GM12878 (cell line): ENCODE results near the gene RNF31. TPM values are rescaled to one million over a fixed set of nuclear protein-coding genes. Genes with fewer than 3 reads are reported as not detected.
A peak's percentile ranks its signal among the peaks of the same experiment; 100 is the strongest.

Source experiments
- BACH1 ChIP-seq: fragments of 450-650 bp; IDR thresholded peaks from 2 replicates; pipeline ENCODE4 v1.6.1; 2017; ENCODE audit warnings: mild to moderate bottlenecking, borderline replicate concordance
- BMI1 ChIP-seq: fragments of 450-650 bp; IDR thresholded peaks from 2 replicates; pipeline ENCODE4 v1.6.1; 2016; ENCODE audit warnings: mild to moderate bottlenecking, moderate library complexity, borderline replicate concordance
- CEBPB ChIP-seq, 2 experiments: fragments of 150-350 bp in 1 of 2; IDR thresholded peaks; 2 replicates each; pipeline ENCODE4 v1.6.1; 2012 to 2014; ENCODE audit warnings: low read depth in 2 of 2, low read length in 2 of 2, borderline replicate concordance in 1 of 2, inconsistent platforms in 1 of 2
- DPF2 ChIP-seq: fragments of 450-650 bp; IDR thresholded peaks from 2 replicates; pipeline ENCODE4 v1.6.1; 2017; ENCODE audit warnings: mild to moderate bottlenecking
- EGR1 ChIP-seq, 2 experiments: IDR thresholded peaks; 1 replicate in 1 of 2; 2 replicates in 1 of 2; pipeline ENCODE4 v1.6.1; 2011 to 2012; ENCODE audit warnings: low read depth in 2 of 2, low read length in 2 of 2, borderline replicate concordance in 1 of 2, mild to moderate bottlenecking in 1 of 2, moderate library complexity in 1 of 2
- LARP7 ChIP-seq: fragments of 450-650 bp; IDR thresholded peaks from 2 replicates; pipeline ENCODE4 v1.6.1; 2017; ENCODE audit warnings: mild to moderate bottlenecking
- MEF2B ChIP-seq: fragments of 450-650 bp; IDR thresholded peaks from 2 replicates; pipeline ENCODE4 v1.6.1; 2018; ENCODE audit warnings: mild to moderate bottlenecking, moderate library complexity; ENCODE audit not compliant: partially characterized antibody, poor library complexity, severe bottlenecking
- NBN ChIP-seq: fragments of 450-650 bp; IDR thresholded peaks from 2 replicates; pipeline ENCODE4 v1.6.1; 2016
- PAX8 ChIP-seq: fragments of 450-650 bp; IDR thresholded peaks from 2 replicates; pipeline ENCODE4 v1.6.1; 2017; ENCODE audit warnings: mild to moderate bottlenecking, moderate library complexity
- RAD51 ChIP-seq: fragments of 450-650 bp; IDR thresholded peaks from 2 replicates; pipeline ENCODE4 v1.6.1; 2016; ENCODE audit warnings: moderate library complexity, mild to moderate bottlenecking, inconsistent platforms
- RCOR1 ChIP-seq: conservative IDR thresholded peaks from 2 replicates; pipeline ENCODE4 v1.6.1; 2012; ENCODE audit warnings: low read depth, low read length, improper control_type of control experiment
- RUNX3 ChIP-seq: IDR thresholded peaks from 2 replicates; pipeline ENCODE4 v1.6.1; 2012; ENCODE audit warnings: low read length, inconsistent platforms
- SP1 ChIP-seq: IDR thresholded peaks from one replicate; pipeline ENCODE4 v1.6.1; 2011; ENCODE audit warnings: low read depth, low read length
- STAT1 ChIP-seq: fragments of 450-650 bp; conservative IDR thresholded peaks from 2 replicates; pipeline ENCODE4 v1.6.1; 2014; ENCODE audit warnings: antibody characterized with exemption, mild to moderate bottlenecking
- TARDBP ChIP-seq: IDR thresholded peaks from 2 replicates; pipeline ENCODE4 v1.6.1; 2016; ENCODE audit warnings: borderline replicate concordance
- TCF3 ChIP-seq: IDR thresholded peaks from 2 replicates; pipeline ENCODE4 v1.6.1; 2012; ENCODE audit warnings: low read depth, mild to moderate bottlenecking, low read length, borderline replicate concordance; ENCODE audit not compliant: insufficient read depth
- YY1 ChIP-seq: IDR thresholded peaks from 2 replicates; pipeline ENCODE4 v1.6.1; 2011; ENCODE audit warnings: low read depth, mild to moderate bottlenecking, low read length
- ZNF207 ChIP-seq: fragments of 450-650 bp; IDR thresholded peaks from 2 replicates; pipeline ENCODE4 v1.6.1; 2014; ENCODE audit warnings: antibody characterized with exemption, mild to moderate bottlenecking, borderline replicate concordance
- polyA plus RNA-seq, 11 experiments: library from polyadenylated mRNA; depleted of rRNA in 4 of 11; unstranded in 6 of 11; stranded (reverse) in 5 of 11; fragments of >200 nt; fragmentation: Nextera tagmentation in 4 of 11; fragmentation: Illumina TruSeq in 1 of 11; extraction: Ambion mirVana in 4 of 11; extraction: Trizol in 1 of 11; gene quantifications; 1 replicate in 1 of 11; 2 replicates in 10 of 11; pipeline versions ENCODE4 v1.2.1 to v1.2.3, GENCODE V29; 2011 to 2016; ENCODE audit warnings: inconsistent platforms in 2 of 11, missing spikeins in 2 of 11, low read depth in 1 of 11
- total RNA-seq, 4 experiments: library from RNA; depleted of rRNA in 3 of 4; stranded (reverse); fragments of >200 nt in 3 of 4; fragmentation: Illumina TruSeq in 1 of 4; extraction: Trizol in 1 of 4; gene quantifications; 2 replicates each; pipeline versions ENCODE4 v1.2.1 to v1.2.3, GENCODE V29; 2013 to 2021
- TF ChIP-seq, protein P1 (sequence below): IDR thresholded peaks from 2 replicates; pipeline ENCODE4 v1.6.1; 2012; ENCODE audit warnings: low read length, inconsistent platforms
- TF ChIP-seq, protein P2 (sequence below): fragments of 450-650 bp; IDR thresholded peaks from 2 replicates; pipeline ENCODE4 v1.6.1; 2017; ENCODE audit warnings: low read depth, mild to moderate bottlenecking, moderate library complexity
- TF ChIP-seq, protein P3 (sequence below): IDR thresholded peaks from 2 replicates; pipeline ENCODE4 v1.6.1; 2012; ENCODE audit warnings: low read depth, low read length, improper control_type of control experiment
- TF ChIP-seq, protein P4 (sequence below): fragments of 450-650 bp; IDR thresholded peaks from 2 replicates; pipeline ENCODE4 v1.6.1; 2018; ENCODE audit warnings: borderline replicate concordance, mild to moderate bottlenecking; ENCODE audit not compliant: partially characterized antibody
- TF ChIP-seq, protein P5 (sequence below): fragments of 450-650 bp; conservative IDR thresholded peaks from 2 replicates; pipeline ENCODE4 v1.6.1; 2017; ENCODE audit warnings: mild to moderate bottlenecking, moderate library complexity

Gene RNF31
- total and polyA plus RNA-seq, 10 of the 15 experiments (the other 5 are each of a cell fraction or from before 2014, with no cell fraction given): 8.5 to 92.7 (median 52.0) TPM

DNA sequence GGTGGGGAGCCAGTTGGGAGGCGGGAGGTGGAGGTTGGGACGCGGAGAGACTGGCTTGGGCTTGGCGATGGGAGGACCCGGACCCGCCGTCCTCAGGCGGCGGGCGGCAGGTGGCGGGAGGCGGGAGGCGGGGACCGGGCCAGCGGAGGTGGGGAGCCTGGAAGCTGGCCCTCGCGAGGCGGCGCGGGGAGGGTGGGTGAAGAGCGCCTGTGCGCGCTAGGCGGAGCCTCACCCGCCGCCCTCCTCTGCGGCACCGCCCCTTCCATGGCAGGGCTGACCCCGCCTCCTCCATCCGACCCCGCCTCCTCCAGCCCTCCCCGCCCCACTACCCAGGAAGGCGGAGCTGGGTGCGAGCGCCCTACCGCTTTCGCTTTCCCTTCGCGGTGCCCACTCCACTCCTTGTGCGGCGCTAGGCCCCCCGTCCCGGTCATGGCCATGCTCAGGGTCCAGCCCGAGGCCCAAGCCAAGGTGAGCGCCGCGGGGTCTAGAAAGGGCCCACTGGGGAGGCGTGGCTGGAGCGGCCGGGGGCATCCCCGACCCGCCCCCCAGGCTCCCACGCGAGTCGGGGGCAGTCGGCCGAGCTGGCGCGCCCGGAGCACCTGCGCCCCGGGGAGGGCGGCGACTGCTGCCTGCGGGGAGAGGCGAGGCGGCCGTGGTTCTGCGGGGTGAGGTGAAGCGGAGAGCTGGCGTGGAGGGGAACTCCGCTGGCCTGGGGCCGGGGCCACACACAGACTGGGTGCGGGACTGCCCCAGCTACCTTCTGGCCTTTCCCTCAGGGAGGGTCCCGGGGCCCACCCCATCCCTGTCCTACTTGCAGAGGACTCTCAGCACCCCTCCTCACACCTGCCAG, 11.2 kb upstream of the RNF31 start, which contains the start of gene PSME1 (continued):
- TF ChIP-seq, protein P1, sequence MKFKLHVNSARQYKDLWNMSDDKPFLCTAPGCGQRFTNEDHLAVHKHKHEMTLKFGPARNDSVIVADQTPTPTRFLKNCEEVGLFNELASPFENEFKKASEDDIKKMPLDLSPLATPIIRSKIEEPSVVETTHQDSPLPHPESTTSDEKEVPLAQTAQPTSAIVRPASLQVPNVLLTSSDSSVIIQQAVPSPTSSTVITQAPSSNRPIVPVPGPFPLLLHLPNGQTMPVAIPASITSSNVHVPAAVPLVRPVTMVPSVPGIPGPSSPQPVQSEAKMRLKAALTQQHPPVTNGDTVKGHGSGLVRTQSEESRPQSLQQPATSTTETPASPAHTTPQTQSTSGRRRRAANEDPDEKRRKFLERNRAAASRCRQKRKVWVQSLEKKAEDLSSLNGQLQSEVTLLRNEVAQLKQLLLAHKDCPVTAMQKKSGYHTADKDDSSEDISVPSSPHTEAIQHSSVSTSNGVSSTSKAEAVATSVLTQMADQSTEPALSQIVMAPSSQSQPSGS: no peak
- 0 out of 2 replicates have a peak, but pooled peaks have one; percentile 26 for TF ChIP-seq RCOR1
- peak; percentile 90 for TF ChIP-seq LARP7
- TF ChIP-seq, protein P2, sequence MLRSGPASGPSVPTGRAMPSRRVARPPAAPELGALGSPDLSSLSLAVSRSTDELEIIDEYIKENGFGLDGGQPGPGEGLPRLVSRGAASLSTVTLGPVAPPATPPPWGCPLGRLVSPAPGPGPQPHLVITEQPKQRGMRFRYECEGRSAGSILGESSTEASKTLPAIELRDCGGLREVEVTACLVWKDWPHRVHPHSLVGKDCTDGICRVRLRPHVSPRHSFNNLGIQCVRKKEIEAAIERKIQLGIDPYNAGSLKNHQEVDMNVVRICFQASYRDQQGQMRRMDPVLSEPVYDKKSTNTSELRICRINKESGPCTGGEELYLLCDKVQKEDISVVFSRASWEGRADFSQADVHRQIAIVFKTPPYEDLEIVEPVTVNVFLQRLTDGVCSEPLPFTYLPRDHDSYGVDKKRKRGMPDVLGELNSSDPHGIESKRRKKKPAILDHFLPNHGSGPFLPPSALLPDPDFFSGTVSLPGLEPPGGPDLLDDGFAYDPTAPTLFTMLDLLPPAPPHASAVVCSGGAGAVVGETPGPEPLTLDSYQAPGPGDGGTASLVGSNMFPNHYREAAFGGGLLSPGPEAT: no peak
- peak; percentile 48; the same call in 1 of the 2 replicates for TF ChIP-seq ZNF207
- TF ChIP-seq CEBPB (IDR thresholded peaks at IDR 0.05; ENCODE audit: borderline replicate concordance in 1 of 2, low read depth in 2 of 2, low read length in 2 of 2): no peak
- TF ChIP-seq RUNX3: no peak; the same call in 1 of the 2 replicates
- TF ChIP-seq DPF2: peak; percentile 91
- TF ChIP-seq, protein P3, sequence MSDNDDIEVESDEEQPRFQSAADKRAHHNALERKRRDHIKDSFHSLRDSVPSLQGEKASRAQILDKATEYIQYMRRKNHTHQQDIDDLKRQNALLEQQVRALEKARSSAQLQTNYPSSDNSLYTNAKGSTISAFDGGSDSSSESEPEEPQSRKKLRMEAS: no peak
- no peak for TF ChIP-seq TARDBP
- TF ChIP-seq MEF2B: no peak
- no peak for TF ChIP-seq YY1
- TF ChIP-seq NBN: 0 out of 2 replicates have a peak, but pooled peaks have one; percentile 14
- peak; percentile 54 for TF ChIP-seq SP1
- TF ChIP-seq RAD51: no peak
- TF ChIP-seq BACH1: peak; percentile 96
- TF ChIP-seq TCF3: no peak
- TF ChIP-seq, protein P4, sequence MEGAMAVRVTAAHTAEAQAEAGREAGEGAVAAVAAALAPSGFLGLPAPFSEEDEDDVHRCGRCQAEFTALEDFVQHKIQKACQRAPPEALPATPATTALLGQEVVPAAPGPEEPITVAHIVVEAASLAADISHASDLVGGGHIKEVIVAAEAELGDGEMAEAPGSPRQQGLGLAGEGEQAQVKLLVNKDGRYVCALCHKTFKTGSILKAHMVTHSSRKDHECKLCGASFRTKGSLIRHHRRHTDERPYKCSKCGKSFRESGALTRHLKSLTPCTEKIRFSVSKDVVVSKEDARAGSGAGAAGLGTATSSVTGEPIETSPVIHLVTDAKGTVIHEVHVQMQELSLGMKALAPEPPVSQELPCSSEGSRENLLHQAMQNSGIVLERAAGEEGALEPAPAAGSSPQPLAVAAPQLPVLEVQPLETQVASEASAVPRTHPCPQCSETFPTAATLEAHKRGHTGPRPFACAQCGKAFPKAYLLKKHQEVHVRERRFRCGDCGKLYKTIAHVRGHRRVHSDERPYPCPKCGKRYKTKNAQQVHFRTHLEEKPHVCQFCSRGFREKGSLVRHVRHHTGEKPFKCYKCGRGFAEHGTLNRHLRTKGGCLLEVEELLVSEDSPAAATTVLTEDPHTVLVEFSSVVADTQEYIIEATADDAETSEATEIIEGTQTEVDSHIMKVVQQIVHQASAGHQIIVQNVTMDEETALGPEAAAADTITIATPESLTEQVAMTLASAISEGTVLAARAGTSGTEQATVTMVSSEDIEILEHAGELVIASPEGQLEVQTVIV: no peak
- TF ChIP-seq PAX8: no peak
- TF ChIP-seq STAT1: peak; percentile 90; the same call in 1 of the 2 replicates
- TF ChIP-seq, protein P5, sequence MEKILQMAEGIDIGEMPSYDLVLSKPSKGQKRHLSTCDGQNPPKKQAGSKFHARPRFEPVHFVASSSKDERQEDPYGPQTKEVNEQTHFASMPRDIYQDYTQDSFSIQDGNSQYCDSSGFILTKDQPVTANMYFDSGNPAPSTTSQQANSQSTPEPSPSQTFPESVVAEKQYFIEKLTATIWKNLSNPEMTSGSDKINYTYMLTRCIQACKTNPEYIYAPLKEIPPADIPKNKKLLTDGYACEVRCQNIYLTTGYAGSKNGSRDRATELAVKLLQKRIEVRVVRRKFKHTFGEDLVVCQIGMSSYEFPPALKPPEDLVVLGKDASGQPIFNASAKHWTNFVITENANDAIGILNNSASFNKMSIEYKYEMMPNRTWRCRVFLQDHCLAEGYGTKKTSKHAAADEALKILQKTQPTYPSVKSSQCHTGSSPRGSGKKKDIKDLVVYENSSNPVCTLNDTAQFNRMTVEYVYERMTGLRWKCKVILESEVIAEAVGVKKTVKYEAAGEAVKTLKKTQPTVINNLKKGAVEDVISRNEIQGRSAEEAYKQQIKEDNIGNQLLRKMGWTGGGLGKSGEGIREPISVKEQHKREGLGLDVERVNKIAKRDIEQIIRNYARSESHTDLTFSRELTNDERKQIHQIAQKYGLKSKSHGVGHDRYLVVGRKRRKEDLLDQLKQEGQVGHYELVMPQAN: peak; percentile 87
- TF ChIP-seq EGR1 (IDR thresholded peaks at IDR 0.05; ENCODE audit: borderline replicate concordance in 1 of 2, low read depth in 2 of 2, low read length in 2 of 2): 0 out of 3 replicates have a peak, but pooled peaks of 1 of the 2 experiments have one; percentile 27
- no peak for TF ChIP-seq BMI1
